Measurements from ENCODE around the gene CACNG6. TPM values are rescaled to one million over a fixed set of nuclear protein-coding genes. Genes with fewer than 3 reads are reported as not detected.

Gene CACNG6
- total RNA-seq, 3 donors from 2014 or later (not counting 1 experiment from before 2014, with no cell fraction given), result 11.5 TPM; not detected in 2

GRCh38 chr19:53960886-53961285, 30.6 kb upstream of the CACNG6 start:
- Histone ChIP-seq H3K9me3 (ENCODE audit: control insufficient read depth, insufficient read depth, low read length) (no peaks in the 10 kb centered on the region), H3K27me3 (ENCODE audit: control insufficient read depth, insufficient read depth, low read length) (peaks cover 35% of the 10 kb centered on the region), H3K4me1 (ENCODE audit: control insufficient read depth, insufficient read depth, low read length) (no peaks in the 10 kb centered on the region), H3K36me3 (ENCODE audit: control insufficient read depth, insufficient read depth, low read length) (no peaks in the 10 kb centered on the region), H3K4me3 (ENCODE audit: low read length) (no peak overlapping the region), H3K27ac (ENCODE audit: low read length) (no peak overlapping the region)
- intact Hi-C loops (cut with micrococcal nuclease), result no loop called here
- WGBS (ENCODE audit: insufficient coverage), result 8% methylated on average over 8 of the region's 8 CpGs
- Mint-ChIP-seq H3K36me3 (no peaks in the 10 kb centered on the region), H3K27ac (no peak overlapping the region), H3K4me3 (no peak overlapping the region), H3K9me3 (peaks cover 0 to 2% of the 10 kb centered on the region in 2 donors), H3K27me3 (ENCODE audit: low read depth in 2 of 2) (peaks cover 69 to 84% of the 10 kb centered on the region in 2 donors), H3K4me1 (peaks cover 0 to 26% of the 10 kb centered on the region in 2 donors)
- ATAC-seq, result no peak
- TF ChIP-seq CTCF (IDR thresholded peaks at IDR 0.05), result no peak
- no peak for DNase-seq

GRCh38 chr19:53961523-53962356, 29.7 kb upstream of the CACNG6 start:
- ATAC-seq (no peak), DNase-seq (no peak)
- H3K27me3 ChIP-seq (ENCODE audit: control insufficient read depth, insufficient read depth, low read length), result peaks cover 33% of the 10 kb centered on the region
- WGBS (ENCODE audit: insufficient coverage), result 7% methylated on average over 31 of the region's 32 CpGs
- no peaks in the 10 kb centered on the region for H3K4me1 ChIP-seq (ENCODE audit: control insufficient read depth, insufficient read depth, low read length)
- H3K9me3 ChIP-seq (ENCODE audit: control insufficient read depth, insufficient read depth, low read length), result no peaks in the 10 kb centered on the region
- no peaks in the 10 kb centered on the region for H3K36me3 Mint-ChIP-seq
- H3K36me3 ChIP-seq (ENCODE audit: control insufficient read depth, insufficient read depth, low read length), result no peaks in the 10 kb centered on the region
- H3K27ac Mint-ChIP-seq, result no peak overlapping the region
- intact Hi-C loops (cut with micrococcal nuclease), result no loop called here
- H3K9me3 Mint-ChIP-seq, result peaks cover 0 to 2% of the 10 kb centered on the region in 2 donors
- H3K27me3 Mint-ChIP-seq (ENCODE audit: low read depth in 2 of 2), result peaks cover 73 to 80% of the 10 kb centered on the region in 2 donors
- H3K27ac ChIP-seq (ENCODE audit: low read length), result no peak overlapping the region
- TF ChIP-seq CTCF (IDR thresholded peaks at IDR 0.05), result no peak
- no peak overlapping the region for H3K4me3 Mint-ChIP-seq
- peaks cover 0 to 26% of the 10 kb centered on the region in 2 donors for H3K4me1 Mint-ChIP-seq
- no peak overlapping the region for H3K4me3 ChIP-seq (ENCODE audit: low read length)

- ATAC-seq, result no peak
- no peak within 1 kb of the TSS for H3K27ac ChIP-seq (ENCODE audit: low read length)
- intact Hi-C loops (cut with micrococcal nuclease), result no loop called here
- Mint-ChIP-seq H3K4me3 (no peak within 1 kb of the TSS), H3K9me3 (peaks cover 0 to 2% of the 10 kb centered on the region in 2 donors), H3K36me3 (no peaks in the 10 kb centered on the region), H3K4me1 (peaks cover 0 to 26% of the 10 kb centered on the region in 2 donors), H3K27me3 (ENCODE audit: low read depth in 2 of 2) (peaks cover 67 to 73% of the 10 kb centered on the region in 2 donors), H3K27ac (no peak within 1 kb of the TSS)
- TF ChIP-seq CTCF (IDR thresholded peaks at IDR 0.05), result no peak
- no peaks in the 10 kb centered on the region for H3K9me3 ChIP-seq (ENCODE audit: control insufficient read depth, insufficient read depth, low read length)
- H3K4me1 ChIP-seq (ENCODE audit: control insufficient read depth, insufficient read depth, low read length), result no peaks in the 10 kb centered on the region
- peaks cover 27% of the 10 kb centered on the region for H3K27me3 ChIP-seq (ENCODE audit: control insufficient read depth, insufficient read depth, low read length)
- no peaks in the 10 kb centered on the region for H3K36me3 ChIP-seq (ENCODE audit: control insufficient read depth, insufficient read depth, low read length)
- no peak for DNase-seq
- 6% methylated on average over 44 of the region's 55 CpGs for WGBS (ENCODE audit: insufficient coverage)
- H3K4me3 ChIP-seq (ENCODE audit: low read length), result no peak within 1 kb of the TSS
Observed at GRCh38 chr19:53962887-53963431, 28.5 kb upstream of the CACNG6 start, which contains the start of gene CACNG8. CACNG8 (plus strand) TSS chr19:53962937.

All from natural killer cell (primary cell).